Ishikawa (cell line): ENCODE measurements around the gene MAB21L4.

Experiments
- EGR1 ChIP-seq: IDR thresholded peaks from 2 replicates; pipeline ENCODE4 v1.6.1; 2012
- EP300 ChIP-seq: IDR thresholded peaks from 2 replicates; pipeline ENCODE4 v1.6.1; 2012; ENCODE audit warnings: borderline replicate concordance
- MAX ChIP-seq: IDR thresholded peaks from 2 replicates; pipeline ENCODE4 v1.6.1; 2012
- NFIC ChIP-seq: IDR thresholded peaks from 2 replicates; pipeline ENCODE4 v1.6.1; 2012
- RAD21 ChIP-seq: IDR thresholded peaks from 2 replicates; pipeline ENCODE4 v1.6.1; 2012; ENCODE audit warnings: low read depth
- REST ChIP-seq: IDR thresholded peaks from 2 replicates; pipeline ENCODE4 v1.6.1; 2012; ENCODE audit warnings: low read depth, mild to moderate bottlenecking
- TAF1 ChIP-seq: IDR thresholded peaks from 2 replicates; pipeline ENCODE4 v1.6.1; 2012; ENCODE audit warnings: low read depth, mild to moderate bottlenecking
- TCF12 ChIP-seq: IDR thresholded peaks from 2 replicates; pipeline ENCODE4 v1.6.1; 2012; ENCODE audit warnings: low read depth
- TEAD4 ChIP-seq: IDR thresholded peaks from 2 replicates; pipeline ENCODE4 v1.6.1; 2012
- USF1 ChIP-seq: IDR thresholded peaks from 2 replicates; pipeline ENCODE4 v1.6.1; 2012

GRCh38 chr2:240881913-240882312 is 14.0 kb downstream of the MAB21L4 start:
- TF ChIP-seq USF1 = no peak
- no peak for TF ChIP-seq MAX
- no peak for TF ChIP-seq TAF1
- TF ChIP-seq TCF12 = no peak
- no peak for TF ChIP-seq EGR1
- no peak for TF ChIP-seq NFIC
- TF ChIP-seq EP300 = no peak
- no peak for TF ChIP-seq TEAD4
- TF ChIP-seq RAD21 = no peak
- no peak for TF ChIP-seq REST
